Activated B cell treated with CpG ODN at 0.5 μM for 24 hours (primary cell): ENCODE data around the gene PARVA. TPM values are rescaled to one million over a fixed set of nuclear protein-coding genes. Genes with fewer than 3 reads are reported as not detected.

Source experiments
- ATAC-seq: fragments of 200-7000 bp; cut with Tn5 transposase; one replicate; pipeline ENCODE4 v1.10.0; 2021; ENCODE audit warnings: low read depth, mild to moderate bottlenecking, moderate library complexity
- CTCF ChIA-PET: fragments of 350-600 bp; sonication (Branson Sonifier 250); formaldehyde crosslinking; loops from one replicate; lab custom pipeline; 2021; ENCODE audit warnings: antibody characterized with exemption; lab: Charles Lee
- POLR2A ChIA-PET: fragments of 350-600 bp; sonication (Branson Sonifier 250); formaldehyde crosslinking; loops from one replicate; lab custom pipeline; 2021; ENCODE audit warnings: antibody characterized with exemption; lab: Charles Lee
- DNase-seq: peaks from one replicate; pipeline ENCODE4 v3.0.0; 2022
- H3K27ac Mint-ChIP-seq: one replicate; pipeline ENCODE4 v1.8.0; 2020; ENCODE audit warnings: mixed read lengths
- H3K27me3 Mint-ChIP-seq: one replicate; pipeline ENCODE4 v1.8.0; 2021; ENCODE audit warnings: mixed read lengths
- H3K36me3 Mint-ChIP-seq: one replicate; pipeline ENCODE4 v1.8.0; 2021; ENCODE audit warnings: low read depth, mixed read lengths
- H3K4me1 Mint-ChIP-seq: one replicate; pipeline ENCODE4 v1.8.0; 2021; ENCODE audit warnings: mixed read lengths
- H3K4me3 Mint-ChIP-seq: one replicate; pipeline ENCODE4 v1.8.0; 2020; ENCODE audit warnings: mild to moderate bottlenecking, mixed read lengths
- H3K9me3 Mint-ChIP-seq: one replicate; pipeline ENCODE4 v1.8.0; 2020; ENCODE audit warnings: mixed read lengths
- CTCF ChIP-seq: fragments of 200-600 bp; IDR thresholded peaks from one replicate; pipeline ENCODE4 v1.8.0; 2022; ENCODE audit warnings: antibody characterized with exemption, mild to moderate bottlenecking
- intact Hi-C: fragments of 100-400 bp; cut with micrococcal nuclease; formaldehyde crosslinking; loops from one replicate; pipeline ENCODE4 v1.15.1; 2024
- total RNA-seq: library from RNA; stranded (reverse); gene quantifications from 2 replicates; pipeline ENCODE4 v1.2.3, GENCODE V29; 2022

PARVA gene
- total RNA-seq, 1 donor from 2014 or later, result not detected

- DNase-seq, result no peak
- H3K4me1 Mint-ChIP-seq, result no peaks in the 10 kb centered on the region
- ChIA-PET CTCF (no interaction called here), POLR2A (no interaction called here)
- intact Hi-C loops, result no loop called here
- H3K27ac Mint-ChIP-seq, result no peak overlapping the region
- H3K4me3 Mint-ChIP-seq, result no peak overlapping the region
- TF ChIP-seq CTCF, result no peak
- peaks cover 2% of the 10 kb centered on the region for H3K9me3 Mint-ChIP-seq
- no peaks in the 10 kb centered on the region for H3K36me3 Mint-ChIP-seq
- ATAC-seq, result no peak
- peaks cover 23% of the 10 kb centered on the region for H3K27me3 Mint-ChIP-seq
Observed at GRCh38 chr11:12381875-12382274, 4.5 kb downstream of the PARVA start.

GRCh38 chr11:12382451-12382850 is 5.1 kb downstream of the PARVA start:
- Mint-ChIP-seq H3K27ac (no peak overlapping the region), H3K36me3 (no peaks in the 10 kb centered on the region), H3K27me3 (peaks cover 21% of the 10 kb centered on the region), H3K4me1 (no peaks in the 10 kb centered on the region), H3K9me3 (peaks cover 2% of the 10 kb centered on the region), H3K4me3 (no peak overlapping the region)
- POLR2A ChIA-PET, result no interaction called here
- intact Hi-C loops, result no loop called here
- no peak for DNase-seq
- no peak for ATAC-seq
- CTCF ChIA-PET, result no interaction called here
- TF ChIP-seq CTCF, result no peak

- DNase-seq (no peak), ATAC-seq (no peak)
- H3K4me3 Mint-ChIP-seq, result no peak overlapping the region
- H3K9me3 Mint-ChIP-seq, result peaks cover 2% of the 10 kb centered on the region
- ChIA-PET POLR2A (no interaction called here), CTCF (no interaction called here)
- no peak for TF ChIP-seq CTCF
- H3K4me1 Mint-ChIP-seq, result no peaks in the 10 kb centered on the region
- no peaks in the 10 kb centered on the region for H3K27me3 Mint-ChIP-seq
- H3K27ac Mint-ChIP-seq, result no peak overlapping the region
- H3K36me3 Mint-ChIP-seq, result no peaks in the 10 kb centered on the region
- intact Hi-C loops, result no loop called here
Observed at GRCh38 chr11:12386309-12386708, 8.9 kb downstream of the PARVA start.

- H3K36me3 Mint-ChIP-seq, result no peaks in the 10 kb centered on the region
- DNase-seq, result no peak
- intact Hi-C loops, result no loop called here
- ATAC-seq, result no peak
- CTCF ChIA-PET, result no interaction called here
- no peaks in the 10 kb centered on the region for H3K27me3 Mint-ChIP-seq
- no peak overlapping the region for H3K27ac Mint-ChIP-seq
- no peaks in the 10 kb centered on the region for H3K4me1 Mint-ChIP-seq
- H3K9me3 Mint-ChIP-seq, result peaks cover 2% of the 10 kb centered on the region
- POLR2A ChIA-PET, result no interaction called here
- no peak overlapping the region for H3K4me3 Mint-ChIP-seq
- TF ChIP-seq CTCF, result no peak
Observed at GRCh38 chr11:12386745-12387144, 9.4 kb downstream of the PARVA start.

- no peak for TF ChIP-seq CTCF
- Mint-ChIP-seq H3K36me3 (no peaks in the 10 kb centered on the region), H3K9me3 (peaks cover under 1% of the 10 kb centered on the region), H3K4me3 (no peak overlapping the region), H3K27ac (no peak overlapping the region), H3K27me3 (no peaks in the 10 kb centered on the region), H3K4me1 (no peaks in the 10 kb centered on the region)
- DNase-seq (no peak), ATAC-seq (no peak)
- ChIA-PET CTCF (no interaction called here), POLR2A (interaction anchor here (0.6 kb wide), 1 partner anchor 9 kb away, joined by 4 read pairs; no protein-coding TSS in a partner anchor)
- intact Hi-C loops, result no loop called here
Observed at GRCh38 chr11:12388173-12388572, 10.8 kb downstream of the PARVA start.
